Vagina (tissue), 2 donors: ENCODE measurements around the gene PTPN1.

Experiments used
- CTCF ChIP-seq, 3 experiments: fragments of 450-650 bp in 2 of 3; fragments of 200-600 bp in 1 of 3; sonication (generic) in 1 of 3; IDR thresholded peaks; one replicate each; pipeline ENCODE4 v1.5.1; 2017 to 2019; ENCODE audit warnings: antibody characterized with exemption in 3 of 3, mild to moderate bottlenecking in 2 of 3, moderate library complexity in 2 of 3
- POLR2A ChIP-seq, 2 donors: fragments of 450-650 bp; IDR thresholded peaks; one replicate each; pipeline ENCODE4 v1.6.1; 2017; ENCODE audit warnings: antibody characterized with exemption in 2 of 2, mild to moderate bottlenecking in 2 of 2, moderate library complexity in 2 of 2
- POLR2AphosphoS5 ChIP-seq, 2 donors: sonication (generic); formaldehyde crosslinking; IDR thresholded peaks; one replicate each; pipeline ENCODE4 v1.9.0; 2017; ENCODE audit warnings: antibody characterized with exemption in 2 of 2, mild to moderate bottlenecking in 2 of 2, low read depth in 1 of 2; ENCODE audit not compliant: insufficient read depth in 1 of 2

- no peak for TF ChIP-seq CTCF (IDR thresholded peaks at IDR 0.05)
- TF ChIP-seq POLR2AphosphoS5 (IDR thresholded peaks at IDR 0.05; ENCODE audit: insufficient read depth in 1 of 2, low read depth in 1 of 2), result no peak
- TF ChIP-seq POLR2A (IDR thresholded peaks at IDR 0.05), result no peak
These were observed 119.5 kb downstream of the PTPN1 start for GRCh38 chr20:50629670-50630045.
